Measurements from ENCODE around the gene CEP43. TPM values are rescaled to one million over a fixed set of nuclear protein-coding genes. Genes with fewer than 3 reads are reported as not detected.
A peak's percentile ranks its signal among the peaks of the same experiment; 100 is the strongest.

Gene CEP43
- total RNA-seq, 2 experiments from 2014 or later: 34.3 to 41.2 TPM

- H3K9me2 ChIP-seq (ENCODE audit: insufficient read depth, low read length): no peaks in the 10 kb centered on the region
- H3K9me3 ChIP-seq (ENCODE audit: low read length): no peaks in the 10 kb centered on the region
- BruUV-seq (replicated peaks): no TSS peak
- H4K20me1 ChIP-seq (ENCODE audit: insufficient read depth, low read length): no peaks in the 10 kb centered on the region
- peak; percentile 93 for DNase-seq (ENCODE audit: low spot score)
- H2AFZ ChIP-seq (ENCODE audit: low read length): peak within 1 kb of the TSS; percentile 38; the same call in 1 of the 2 replicates
- TF ChIP-seq, protein P1, sequence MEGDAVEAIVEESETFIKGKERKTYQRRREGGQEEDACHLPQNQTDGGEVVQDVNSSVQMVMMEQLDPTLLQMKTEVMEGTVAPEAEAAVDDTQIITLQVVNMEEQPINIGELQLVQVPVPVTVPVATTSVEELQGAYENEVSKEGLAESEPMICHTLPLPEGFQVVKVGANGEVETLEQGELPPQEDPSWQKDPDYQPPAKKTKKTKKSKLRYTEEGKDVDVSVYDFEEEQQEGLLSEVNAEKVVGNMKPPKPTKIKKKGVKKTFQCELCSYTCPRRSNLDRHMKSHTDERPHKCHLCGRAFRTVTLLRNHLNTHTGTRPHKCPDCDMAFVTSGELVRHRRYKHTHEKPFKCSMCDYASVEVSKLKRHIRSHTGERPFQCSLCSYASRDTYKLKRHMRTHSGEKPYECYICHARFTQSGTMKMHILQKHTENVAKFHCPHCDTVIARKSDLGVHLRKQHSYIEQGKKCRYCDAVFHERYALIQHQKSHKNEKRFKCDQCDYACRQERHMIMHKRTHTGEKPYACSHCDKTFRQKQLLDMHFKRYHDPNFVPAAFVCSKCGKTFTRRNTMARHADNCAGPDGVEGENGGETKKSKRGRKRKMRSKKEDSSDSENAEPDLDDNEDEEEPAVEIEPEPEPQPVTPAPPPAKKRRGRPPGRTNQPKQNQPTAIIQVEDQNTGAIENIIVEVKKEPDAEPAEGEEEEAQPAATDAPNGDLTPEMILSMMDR (conservative IDR thresholded peaks at IDR 0.05; ENCODE audit: low read length): no peak
- no peak for TF ChIP-seq EZH2phosphoT487 (IDR thresholded peaks at IDR 0.05; ENCODE audit: borderline replicate concordance, low read depth, low read length)
- peaks cover 74% of the 10 kb centered on the region for H3K4me1 ChIP-seq (ENCODE audit: insufficient read depth, low read length, poor library complexity, severe bottlenecking)
- intact Hi-C loops (cut with micrococcal nuclease; ENCODE audit: unreplicated experiment): loop anchor here (1.0 to 10.0 kb wide), 3 partner anchors 42 to 612 kb away; partner anchors contain the start of genes CEP43 and SFT2D1
- H3K79me2 ChIP-seq (ENCODE audit: insufficient read depth, low read depth, low read length): peaks cover 31% of the 10 kb centered on the region; the same call in 1 of the 2 replicates
- ChIA-PET CTCF (ENCODE audit: unreplicated experiment) (interaction anchor here (0.6 to 1.3 kb wide), 2 partner anchors 167 to 209 kb away, joined by 3 to 22 read pairs; partner anchors contain the start of gene CCR6), POLR2A (interaction anchor here (0.6 to 1.8 kb wide), 6 partner anchors 8 to 183 kb away, joined by 3 to 7 read pairs (median 4); no protein-coding TSS in a partner anchor)
- peak within 1 kb of the TSS; percentile 96 for H3K4me2 ChIP-seq (ENCODE audit: low read length)
- peak within 1 kb of the TSS; percentile 79 for H3K4me3 ChIP-seq (ENCODE audit: low read depth, low read length, poor library complexity, severe bottlenecking)
- H3K36me3 ChIP-seq (ENCODE audit: insufficient read depth, low read length): peaks cover 7% of the 10 kb centered on the region; the same call in 1 of the 2 replicates
- H3K27ac ChIP-seq (ENCODE audit: low read depth, low read length, poor library complexity, severe bottlenecking): peak within 1 kb of the TSS; percentile 87
Measured at GRCh38 chr6:166956444-166957086, 42.6 kb upstream of the CEP43 start, which contains the start of gene RNASET2. Gene RNASET2, minus strand, starts transcription at chr6:166956550. Its CDS starts 368 bp downstream, at chr6:166956182.

DNA sequence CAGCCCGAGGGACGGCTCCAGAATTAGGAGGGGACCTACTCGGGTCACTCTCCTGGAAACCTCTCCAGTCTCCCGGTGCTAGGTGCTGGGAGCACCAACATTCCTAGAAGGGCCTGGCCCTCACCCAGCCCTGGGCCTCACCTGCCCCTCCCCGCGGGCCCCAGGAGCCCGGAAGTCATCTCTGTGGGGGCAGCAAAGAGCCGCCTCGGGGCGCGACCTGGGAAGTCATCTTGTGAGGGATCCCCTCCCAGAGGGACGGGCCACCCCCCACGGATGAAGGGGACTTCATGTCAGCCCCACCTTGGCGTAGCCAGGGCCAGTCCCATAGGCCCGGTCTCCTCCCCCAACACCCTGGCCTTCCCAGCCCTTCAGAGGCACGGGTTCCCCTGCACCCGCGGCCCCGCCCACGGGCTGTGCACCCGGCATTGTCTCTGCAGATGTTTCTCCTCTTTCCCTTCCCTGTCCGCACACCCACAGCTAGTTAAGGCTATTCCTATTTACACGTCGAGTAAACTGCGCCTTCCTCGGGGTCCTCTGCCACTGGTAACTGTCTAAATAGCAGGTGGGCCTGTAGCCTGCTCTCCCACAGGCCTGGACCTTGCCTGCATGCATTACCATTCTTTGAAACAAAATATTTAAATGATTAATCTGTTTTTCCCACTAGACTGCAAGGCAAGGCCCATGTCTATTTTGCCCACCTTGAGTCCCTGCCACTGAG lies 42.0 kb upstream of the CEP43 start:
- POLR2A ChIA-PET: interaction anchor here (0.7 to 1.8 kb wide), 8 partner anchors 9 to 166 kb away, joined by 3 to 7 read pairs (median 4); no protein-coding TSS in a partner anchor
- peak overlapping the region; percentile 79 for H3K4me3 ChIP-seq (ENCODE audit: low read depth, low read length, poor library complexity, severe bottlenecking)

More for the DNA sequence above, 42.0 kb upstream of the CEP43 start:
- TF ChIP-seq, protein P1 (conservative IDR thresholded peaks at IDR 0.05; ENCODE audit: low read length): 0 out of 2 replicates have a peak, but pooled peaks have one; percentile 16
- no peak for TF ChIP-seq EZH2phosphoT487 (IDR thresholded peaks at IDR 0.05; ENCODE audit: borderline replicate concordance, low read depth, low read length)
- TSS peak; percentile 56 for BruUV-seq (replicated peaks)
- no peaks in the 10 kb centered on the region for H4K20me1 ChIP-seq (ENCODE audit: insufficient read depth, low read length)
- H3K4me1 ChIP-seq (ENCODE audit: insufficient read depth, low read length, poor library complexity, severe bottlenecking): peaks cover 67% of the 10 kb centered on the region
- H3K27ac ChIP-seq (ENCODE audit: low read depth, low read length, poor library complexity, severe bottlenecking): peak overlapping the region; percentile 85
- intact Hi-C loops (cut with micrococcal nuclease; ENCODE audit: unreplicated experiment): loop anchor here (1.0 to 10.0 kb wide), 3 partner anchors 42 to 612 kb away; partner anchors contain the start of genes CEP43 and SFT2D1
- peak overlapping the region; percentile 38; the same call in 1 of the 2 replicates for H2AFZ ChIP-seq (ENCODE audit: low read length)
- CTCF ChIA-PET (ENCODE audit: unreplicated experiment): interaction anchor here (1.3 kb wide), 1 partner anchor 166 kb away, joined by 3 read pairs; the partner anchor contains the start of gene CCR6
- H3K9me3 ChIP-seq (ENCODE audit: low read length): no peaks in the 10 kb centered on the region
- H3K79me2 ChIP-seq (ENCODE audit: insufficient read depth, low read depth, low read length): peaks cover 31% of the 10 kb centered on the region; the same call in 1 of the 2 replicates
- peak; percentile 59 for DNase-seq (ENCODE audit: low spot score)
- peak overlapping the region; percentile 96 for H3K4me2 ChIP-seq (ENCODE audit: low read length)
- no peaks in the 10 kb centered on the region for H3K9me2 ChIP-seq (ENCODE audit: insufficient read depth, low read length)
- peaks cover 2% of the 10 kb centered on the region; the same call in 1 of the 2 replicates for H3K36me3 ChIP-seq (ENCODE audit: insufficient read depth, low read length)

Data from OCI-LY7 (cell line).